Stomach (tissue), 4 donors: ENCODE measurements around the gene KCNH6.

Experiments
- CTCF ChIP-seq, 7 experiments: fragments of 450-650 bp in 4 of 7; fragments of 200-600 bp in 3 of 7; sonication (generic) in 3 of 7; IDR thresholded peaks; one replicate each; pipeline ENCODE4 v1.5.1; 2016 to 2019; ENCODE audit warnings: antibody characterized with exemption in 7 of 7, control low read depth in 2 of 7, mild to moderate bottlenecking in 1 of 7
- EP300 ChIP-seq: sonication (generic); formaldehyde crosslinking; IDR thresholded peaks from one replicate; pipeline ENCODE4 v1.6.1; 2017; ENCODE audit warnings: antibody characterized with exemption
- POLR2A ChIP-seq, 4 donors: fragments of 450-650 bp; IDR thresholded peaks; one replicate each; pipeline ENCODE4 v1.6.1; 2016; ENCODE audit warnings: antibody characterized with exemption in 4 of 4, control low read depth in 2 of 4, mild to moderate bottlenecking in 1 of 4, moderate library complexity in 1 of 4
- POLR2AphosphoS5 ChIP-seq, 3 donors: sonication (generic); formaldehyde crosslinking; IDR thresholded peaks; one replicate each; pipeline ENCODE4 v1.6.1; 2016; ENCODE audit warnings: antibody characterized with exemption in 3 of 3

- TF ChIP-seq POLR2AphosphoS5 (IDR thresholded peaks at IDR 0.05) (no peak), POLR2A (IDR thresholded peaks at IDR 0.05) (no peak), CTCF (IDR thresholded peaks at IDR 0.05) (no peak), EP300 (no peak)
Observed at GRCh38 chr17:63537001-63537400, 13.8 kb downstream of the KCNH6 start.
